Measurements from ENCODE around the gene TNS4.

Gene TNS4

GRCh38 chr17:40459636-40460603 lies 41.5 kb downstream of the TNS4 start:
- no peak overlapping the region for H3K4ac ChIP-seq (ENCODE audit: low read length)
- no peak overlapping the region for H3K18ac ChIP-seq (ENCODE audit: low read length)
- no CpG with 5 or more reads among the region's 8 CpGs for WGBS, 2 donors (ENCODE audit: extremely low coverage in 2 of 2, insufficient read length in 2 of 2, insufficient replicate concordance in 1 of 2)
- H3K4me1 ChIP-seq (ENCODE audit: control insufficient read depth in 2 of 2, insufficient read depth in 1 of 2, low read depth in 1 of 2, low read length in 2 of 2) = peaks cover 12 to 14% of the 10 kb centered on the region in 2 donors
- H2BK5ac ChIP-seq (ENCODE audit: low read length) = no peak overlapping the region
- H3K9me3 ChIP-seq (replicated peaks in 1 of 2; ENCODE audit: control insufficient read depth in 2 of 2, insufficient read depth in 1 of 2, low read depth in 1 of 2, low read length in 2 of 2) = no peaks in the 10 kb centered on the region
- no peak overlapping the region for H3K4me3 ChIP-seq (ENCODE audit: low read length in 2 of 2)
- H2BK15ac ChIP-seq (ENCODE audit: low read length) = no peak overlapping the region
- DNase-seq (ENCODE audit: low spot score) = no peak
- no peak overlapping the region for H2BK12ac ChIP-seq (ENCODE audit: low read length)
- peaks cover 8 to 18% of the 10 kb centered on the region in 2 donors for H3K36me3 ChIP-seq (replicated peaks in 1 of 2; ENCODE audit: control insufficient read depth in 2 of 2, insufficient read depth in 2 of 2, low read length in 2 of 2)
- H3K27me3 ChIP-seq (ENCODE audit: control insufficient read depth in 3 of 3, insufficient read depth in 3 of 3, low read depth in 1 of 3, low read length in 3 of 3) = no peaks in the 10 kb centered on the region
- no peak overlapping the region for H2AK5ac ChIP-seq (ENCODE audit: low read depth, low read length)
- no peak overlapping the region for H4K91ac ChIP-seq (ENCODE audit: low read depth, low read length, poor library complexity)
- no peak overlapping the region for H3K14ac ChIP-seq (ENCODE audit: low read length)
- no peak overlapping the region for H3K23ac ChIP-seq (ENCODE audit: low read depth, low read length, poor library complexity)
- H3K27ac ChIP-seq (replicated peaks; ENCODE audit: low read length) = no peak overlapping the region
- H3K4me2 ChIP-seq (ENCODE audit: insufficient read depth, low read length, poor library complexity, severe bottlenecking) = no peak overlapping the region
- no peaks in the 10 kb centered on the region for H3K79me1 ChIP-seq (ENCODE audit: low read depth, low read length)
- H2AFZ ChIP-seq (ENCODE audit: low read length) = no peak overlapping the region
- H4K8ac ChIP-seq (ENCODE audit: low read depth, low read length) = no peak overlapping the region
- no peak overlapping the region for H3K9ac ChIP-seq (ENCODE audit: low read depth, low read length, poor library complexity)
- no peak overlapping the region for H2BK120ac ChIP-seq (ENCODE audit: low read depth, low read length)

GRCh38 chr17:40458851-40459482 lies 42.5 kb downstream of the TNS4 start:
- H3K4me3 ChIP-seq (ENCODE audit: low read length in 2 of 2) = no peak overlapping the region
- H3K79me1 ChIP-seq (ENCODE audit: low read depth, low read length) = no peaks in the 10 kb centered on the region
- peak overlapping the region; percentile 61 for H3K18ac ChIP-seq (ENCODE audit: low read length)
- no peak overlapping the region for H2AK5ac ChIP-seq (ENCODE audit: low read depth, low read length)
- no peak overlapping the region for H3K4me2 ChIP-seq (ENCODE audit: insufficient read depth, low read length, poor library complexity, severe bottlenecking)
- H2BK12ac ChIP-seq (ENCODE audit: low read length) = no peak overlapping the region
- no peak overlapping the region for H3K4ac ChIP-seq (ENCODE audit: low read length)
- no peak overlapping the region for H4K8ac ChIP-seq (ENCODE audit: low read depth, low read length)
- no peak overlapping the region for H3K14ac ChIP-seq (ENCODE audit: low read length)
- H3K27me3 ChIP-seq (ENCODE audit: control insufficient read depth in 3 of 3, insufficient read depth in 3 of 3, low read depth in 1 of 3, low read length in 3 of 3) = no peaks in the 10 kb centered on the region
- no peak overlapping the region for H4K91ac ChIP-seq (ENCODE audit: low read depth, low read length, poor library complexity)
- no peak overlapping the region for H2AFZ ChIP-seq (ENCODE audit: low read length)
- H3K4me1 ChIP-seq (ENCODE audit: control insufficient read depth in 2 of 2, insufficient read depth in 1 of 2, low read depth in 1 of 2, low read length in 2 of 2) = peaks cover 12 to 14% of the 10 kb centered on the region in 2 donors
- H3K23ac ChIP-seq (ENCODE audit: low read depth, low read length, poor library complexity) = no peak overlapping the region
- H3K27ac ChIP-seq (replicated peaks; ENCODE audit: low read length) = no peak overlapping the region
- no peak for DNase-seq (ENCODE audit: low spot score)
- H3K36me3 ChIP-seq (replicated peaks in 1 of 2; ENCODE audit: control insufficient read depth in 2 of 2, insufficient read depth in 2 of 2, low read length in 2 of 2) = peaks cover 9 to 27% of the 10 kb centered on the region in 2 donors
- 100% methylated on average over 1 of the region's 12 CpGs; no CpG with 5 or more reads in 1 of the 2 donors for WGBS, 2 donors (ENCODE audit: extremely low coverage in 2 of 2, insufficient read length in 2 of 2, insufficient replicate concordance in 1 of 2)
- no peak overlapping the region for H2BK120ac ChIP-seq (ENCODE audit: low read depth, low read length)
- H3K9me3 ChIP-seq (replicated peaks in 1 of 2; ENCODE audit: control insufficient read depth in 2 of 2, insufficient read depth in 1 of 2, low read depth in 1 of 2, low read length in 2 of 2) = no peaks in the 10 kb centered on the region
- no peak overlapping the region for H3K9ac ChIP-seq (ENCODE audit: low read depth, low read length, poor library complexity)
- H2BK5ac ChIP-seq (ENCODE audit: low read length) = no peak overlapping the region
- H2BK15ac ChIP-seq (ENCODE audit: low read length) = no peak overlapping the region

- Histone ChIP-seq H3K9me3 (replicated peaks in 1 of 2; ENCODE audit: control insufficient read depth in 2 of 2, insufficient read depth in 1 of 2, low read depth in 1 of 2, low read length in 2 of 2) (no peaks in the 10 kb centered on the region), H3K36me3 (replicated peaks in 1 of 2; ENCODE audit: control insufficient read depth in 2 of 2, insufficient read depth in 2 of 2, low read length in 2 of 2) (peaks cover 9 to 35% of the 10 kb centered on the region in 2 donors), H3K27me3 (ENCODE audit: control insufficient read depth in 3 of 3, insufficient read depth in 3 of 3, low read depth in 1 of 3, low read length in 3 of 3) (no peaks in the 10 kb centered on the region), H3K4me2 (ENCODE audit: insufficient read depth, low read length, poor library complexity, severe bottlenecking) (no peak overlapping the region), H3K4me1 (ENCODE audit: control insufficient read depth in 2 of 2, insufficient read depth in 1 of 2, low read depth in 1 of 2, low read length in 2 of 2) (peaks cover 12 to 14% of the 10 kb centered on the region in 2 donors), H2BK5ac (ENCODE audit: low read length) (peak overlapping the region; percentile 22), H2AK5ac (ENCODE audit: low read depth, low read length) (peak overlapping the region; percentile 30), H3K23ac (ENCODE audit: low read depth, low read length, poor library complexity) (no peak overlapping the region), H4K8ac (ENCODE audit: low read depth, low read length) (no peak overlapping the region), H2BK120ac (ENCODE audit: low read depth, low read length) (no peak overlapping the region), H3K27ac (replicated peaks; ENCODE audit: low read length) (no peak overlapping the region), H3K18ac (ENCODE audit: low read length) (peak overlapping the region; percentile 60), H2BK15ac (ENCODE audit: low read length) (no peak overlapping the region), H2BK12ac (ENCODE audit: low read length) (no peak overlapping the region), H4K91ac (ENCODE audit: low read depth, low read length, poor library complexity) (no peak overlapping the region), H3K9ac (ENCODE audit: low read depth, low read length, poor library complexity) (no peak overlapping the region), H3K4ac (ENCODE audit: low read length) (no peak overlapping the region), H3K4me3 (ENCODE audit: low read length in 2 of 2) (no peak overlapping the region), H3K14ac (ENCODE audit: low read length) (no peak overlapping the region), H3K79me1 (ENCODE audit: low read depth, low read length) (no peaks in the 10 kb centered on the region), H2AFZ (ENCODE audit: low read length) (no peak overlapping the region)
- WGBS, 2 donors (ENCODE audit: extremely low coverage in 2 of 2, insufficient read length in 2 of 2, insufficient replicate concordance in 1 of 2) = no CpG with 5 or more reads among the region's 16 CpGs
- DNase-seq (ENCODE audit: low spot score) = no peak
Observed at GRCh38 chr17:40457964-40458791, 43.2 kb downstream of the TNS4 start.
